ENCODE data around the gene AJUBA.
"Not testable (repeated sequence)": the region's sequence is repeated elsewhere in the genome, so short reads cannot be mapped to it uniquely, and the experiment has no call there.

The AJUBA gene

DNA sequence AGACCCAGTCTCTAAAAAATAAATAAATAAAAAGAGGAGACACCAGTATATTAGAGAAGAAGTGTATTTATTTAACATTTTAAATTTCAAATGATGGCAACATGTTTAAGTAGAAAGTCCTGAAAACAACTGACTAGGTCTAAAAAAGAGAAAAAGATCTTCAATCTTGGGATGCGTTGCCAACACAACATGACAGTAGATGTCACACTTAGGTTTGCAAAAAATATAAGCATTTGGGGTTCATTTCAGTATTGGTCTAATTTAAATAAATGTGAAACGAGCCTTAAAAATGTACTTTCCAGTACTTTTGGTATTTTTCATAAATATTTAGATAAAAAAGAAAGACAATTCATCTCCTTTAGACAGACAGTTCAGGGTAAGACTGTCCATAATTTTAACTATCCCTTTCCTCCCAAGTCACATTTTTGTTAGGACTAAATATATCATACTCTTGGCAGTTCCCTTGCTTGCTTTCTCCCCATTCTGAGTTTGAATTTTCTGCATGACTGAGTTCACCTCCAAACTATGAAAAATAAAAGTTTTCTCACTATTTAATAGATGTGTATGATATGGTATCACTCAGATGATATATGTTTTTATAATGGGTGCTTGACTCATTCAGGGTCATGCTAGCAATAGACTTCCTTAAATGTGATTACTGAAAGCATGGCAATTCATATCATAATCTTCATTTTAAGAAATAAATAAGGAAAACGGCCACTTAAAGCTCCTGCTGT is 23.3 kb upstream of the AJUBA start:
- DNase-seq = no peak

DNA sequence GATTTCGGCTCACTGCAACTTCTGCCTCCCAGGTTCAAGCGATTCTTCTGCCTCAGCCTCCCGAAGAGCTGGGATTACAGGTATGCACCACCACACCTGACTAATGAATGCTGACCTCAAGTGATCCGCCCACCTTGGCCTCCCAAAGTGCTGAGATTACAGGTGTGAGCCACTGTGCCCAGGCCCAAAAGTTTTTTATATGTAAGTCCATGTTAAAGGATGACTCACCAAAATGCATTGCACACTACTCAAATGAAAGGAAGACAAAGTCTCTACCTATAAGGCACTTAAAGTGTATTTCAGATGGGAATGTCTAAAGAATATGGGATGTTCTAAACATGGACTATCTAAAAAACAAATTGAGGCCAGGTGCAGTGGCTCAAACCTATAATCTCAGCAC is 21.9 kb upstream of the AJUBA start:
- not testable (repeated sequence) for DNase-seq

DNA sequence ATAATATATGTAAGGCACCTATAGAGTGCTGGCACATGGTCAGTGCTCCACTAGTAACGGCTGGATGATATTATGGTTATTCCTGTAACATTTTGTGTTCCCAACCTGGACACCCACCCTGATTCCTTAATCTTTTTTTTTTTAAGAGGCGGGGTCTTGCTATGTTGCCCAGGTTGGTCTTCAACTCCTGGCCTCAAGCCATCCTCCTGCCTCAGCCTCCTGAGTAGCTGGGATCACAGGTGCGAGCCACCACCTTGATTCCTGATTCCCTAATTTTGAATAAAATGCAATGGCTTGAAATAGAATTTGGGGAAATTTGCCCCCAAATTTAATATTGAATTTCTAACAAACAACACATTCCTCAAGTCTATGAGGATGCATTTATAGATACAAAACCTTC is 20.2 kb upstream of the AJUBA start:
- DNase-seq = no peak

DNA sequence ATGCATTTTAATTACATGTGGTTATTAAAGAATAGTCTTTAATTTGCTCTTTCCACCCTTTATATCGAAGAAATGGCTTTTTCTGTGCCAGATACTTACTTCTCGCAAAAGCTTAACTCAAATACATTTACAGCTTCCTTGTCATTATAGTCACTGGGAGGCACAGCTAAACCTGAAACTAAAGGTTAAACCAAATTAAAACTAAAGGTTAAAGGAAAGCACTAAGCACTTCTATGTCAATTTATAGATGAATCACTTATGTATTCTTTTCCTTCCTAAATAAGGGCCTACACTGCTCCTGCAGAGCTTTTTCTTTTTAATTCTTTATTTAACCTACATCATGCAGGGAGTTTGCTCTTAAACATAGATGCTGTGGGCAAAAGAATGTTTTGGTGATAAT is 18.5 kb upstream of the AJUBA start:
- no peak for DNase-seq

GRCh38 chr14:22998329-22999012 is 16.1 kb upstream of the AJUBA start:
- no peak for DNase-seq

DNA sequence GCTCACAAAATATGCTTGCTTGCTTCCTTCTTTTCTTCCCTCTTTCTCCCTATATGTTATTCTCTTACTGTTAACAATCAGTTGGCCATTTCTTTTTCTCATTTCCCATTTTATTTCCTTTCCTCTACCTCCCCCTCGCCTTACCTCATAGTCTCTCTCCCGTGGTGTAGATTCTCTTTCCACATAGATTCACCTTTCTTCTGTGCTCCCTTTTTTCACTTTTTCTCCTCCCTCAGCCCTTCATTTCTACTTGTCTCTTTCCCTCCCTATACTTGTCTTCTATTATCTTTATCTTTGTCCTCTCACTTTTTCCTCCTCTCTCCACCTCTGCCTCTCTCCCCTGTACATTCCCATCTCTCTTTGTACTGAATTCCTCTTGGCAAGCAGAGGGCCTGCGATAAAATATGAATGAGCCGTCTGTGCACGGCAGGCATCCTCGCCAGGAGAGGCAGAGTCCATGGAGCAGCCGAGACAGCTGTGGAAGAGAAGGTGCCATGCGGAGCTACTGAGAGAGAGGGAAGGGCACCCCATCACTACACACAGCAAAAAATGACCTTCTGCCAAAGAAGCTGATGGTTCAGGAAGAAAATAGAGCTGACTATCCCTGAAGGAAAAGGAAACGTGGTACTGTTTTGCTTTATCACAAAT is 15.4 kb upstream of the AJUBA start:
- no peak for DNase-seq

GRCh38 chr14:22996768-22997654 is 14.7 kb upstream of the AJUBA start:
- DNase-seq = no peak

- DNase-seq = no peak
Measured at GRCh38 chr14:22995889-22996625, 13.7 kb upstream of the AJUBA start.

DNA sequence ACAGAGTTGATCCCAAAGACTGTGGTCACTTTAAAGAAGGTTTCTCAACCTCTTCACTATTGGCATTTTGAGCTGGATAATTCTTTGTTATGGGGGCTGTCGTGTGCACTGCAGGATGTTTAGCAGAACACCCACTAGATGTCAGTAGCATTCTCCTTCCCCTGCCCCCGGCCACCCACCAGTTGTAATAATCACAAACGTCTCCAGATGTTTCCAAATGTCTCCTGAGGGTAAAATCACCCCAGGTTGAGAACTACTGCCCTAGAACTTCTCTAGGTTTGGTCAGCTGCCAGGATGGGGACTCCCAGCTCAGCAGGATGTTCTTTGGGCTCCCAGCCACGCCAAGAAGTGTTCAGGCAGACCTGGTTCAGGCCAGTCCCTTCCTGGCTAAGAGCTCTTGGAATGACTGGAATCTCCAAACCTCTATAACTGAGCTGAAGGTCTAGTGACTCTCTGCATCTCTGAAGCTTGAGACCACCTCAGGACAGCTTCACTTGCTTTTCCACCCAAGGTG is 12.5 kb upstream of the AJUBA start:
- DNase-seq = peak; percentile 39

GRCh38 chr14:22993517-22993916 is 11.2 kb upstream of the AJUBA start:
- no peak for DNase-seq

GRCh38 chr14:22991852-22992251 is 9.5 kb upstream of the AJUBA start:
- DNase-seq = no peak

- no peak for DNase-seq
Measured at GRCh38 chr14:22987291-22987690, 4.9 kb upstream of the AJUBA start.

DNA sequence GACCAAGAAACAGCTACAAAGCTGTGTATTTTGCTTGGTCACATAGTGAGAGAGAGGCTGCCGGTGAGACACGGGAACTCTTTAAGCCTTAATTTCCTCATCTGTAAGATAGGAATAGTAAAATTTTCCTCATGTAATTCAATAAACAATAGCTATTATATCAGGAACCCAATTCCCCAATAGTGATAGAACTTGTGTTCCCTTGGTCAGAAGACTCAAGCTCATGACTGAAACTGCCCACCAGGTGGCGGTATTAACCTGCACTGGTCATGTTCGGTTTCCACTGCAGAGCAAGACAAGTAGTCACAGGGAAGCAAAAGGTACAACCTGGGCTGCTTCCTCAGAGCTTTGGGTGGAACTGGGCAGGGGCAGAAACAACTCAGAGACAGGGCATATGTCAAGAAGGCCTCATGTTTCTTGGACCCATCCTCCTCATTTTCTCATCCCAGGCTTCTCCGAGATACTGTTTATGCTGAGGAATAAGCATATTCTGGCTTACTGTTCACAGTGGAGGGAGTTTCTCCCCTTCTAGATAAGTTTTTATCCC is 4.2 kb upstream of the AJUBA start:
- peak; percentile 91 for DNase-seq

GRCh38 chr14:22985894-22986507 is 3.6 kb upstream of the AJUBA start:
- no peak for DNase-seq

DNA sequence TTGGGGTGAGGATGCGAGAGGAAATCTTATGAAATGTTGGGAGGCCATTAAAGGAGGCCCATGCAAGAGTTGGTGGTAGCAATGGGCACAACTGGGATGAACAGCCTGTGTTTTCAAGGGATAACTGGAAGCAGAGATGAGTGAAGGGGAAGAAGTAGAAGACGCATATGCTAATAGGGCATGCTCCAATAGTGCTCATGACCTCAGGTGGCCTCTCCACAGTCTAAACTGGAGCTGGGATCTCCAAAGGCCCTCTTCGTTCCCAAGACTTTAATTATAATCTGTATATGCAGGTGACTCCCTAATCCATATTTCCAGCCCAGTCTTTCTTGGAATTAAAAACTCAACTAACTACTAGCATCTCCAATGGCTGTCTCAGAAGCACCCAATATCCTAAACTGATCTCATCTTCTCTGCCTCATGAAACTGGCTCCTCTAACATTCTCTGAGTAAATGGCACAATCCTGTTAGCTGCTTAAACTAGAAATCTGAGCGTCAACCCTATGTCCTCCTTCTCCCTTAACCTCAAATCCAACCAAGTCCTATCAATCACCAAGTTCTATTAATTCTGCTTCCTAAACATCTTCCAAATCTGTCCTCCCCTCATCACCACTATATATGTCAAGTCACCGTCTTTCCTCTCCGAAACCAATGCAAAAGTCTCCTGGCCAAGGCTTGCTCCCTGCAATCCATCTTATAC is 2.8 kb upstream of the AJUBA start:
- DNase-seq = no peak

- no peak for DNase-seq
Measured at GRCh38 chr14:22981876-22982476, 375 bp downstream of the AJUBA start.

GRCh38 chr14:22981090-22981875 is 1.1 kb downstream of the AJUBA start:
- DNase-seq = no peak

DNA sequence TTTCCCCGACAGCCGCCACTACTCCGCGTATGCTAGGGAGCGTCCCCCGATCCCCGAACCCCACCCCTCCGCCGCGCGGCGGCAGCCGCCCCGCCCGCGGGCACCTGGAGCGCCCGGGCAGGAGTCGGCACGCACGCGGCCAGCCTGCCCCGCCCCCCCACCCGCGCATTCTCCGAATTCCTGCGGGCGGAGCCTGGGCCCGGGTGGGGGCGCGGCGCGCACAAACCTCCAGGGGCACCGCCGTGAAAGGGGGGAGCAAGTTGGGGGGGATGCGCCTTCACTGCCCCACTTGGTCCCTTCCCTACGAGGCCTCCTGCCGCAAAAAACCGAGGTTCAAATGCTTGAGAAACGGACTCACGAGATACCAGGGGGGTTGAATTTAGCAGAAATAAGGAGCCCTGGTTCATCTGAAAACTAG is 1.7 kb downstream of the AJUBA start:
- peak; percentile 53 for DNase-seq

DNA sequence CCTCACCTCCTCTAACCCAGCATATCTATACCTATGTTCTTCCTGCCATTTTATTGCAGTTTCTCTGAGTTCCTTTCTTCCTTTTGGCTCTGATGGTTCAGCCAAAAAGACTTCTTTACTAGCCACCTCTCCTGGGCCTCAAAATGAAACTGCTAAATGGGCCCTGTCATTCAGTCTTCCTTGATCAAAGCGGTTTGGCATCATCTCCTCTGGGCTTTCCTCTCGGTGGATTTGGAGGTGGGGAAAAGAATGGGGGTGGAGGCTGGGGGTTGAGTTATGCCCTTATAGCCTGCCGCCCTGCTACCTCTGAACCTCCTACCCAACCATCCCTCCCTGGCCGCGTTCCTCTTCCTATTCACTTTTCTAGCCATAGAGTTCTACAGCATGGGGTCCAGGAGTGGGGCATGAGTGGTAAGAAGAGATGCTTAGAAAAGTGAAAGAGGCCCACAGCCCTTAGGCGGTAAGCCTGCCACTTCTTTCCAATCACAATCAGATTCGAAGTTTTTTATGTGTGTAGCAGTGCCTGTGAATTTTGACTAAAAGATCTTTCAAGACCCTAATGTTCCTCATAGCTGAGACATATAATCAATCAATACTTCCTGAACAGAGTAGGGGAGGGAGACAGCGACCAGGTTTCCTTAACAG is 2.5 kb downstream of the AJUBA start:
- DNase-seq = no peak
